CD4-positive, alpha-beta T cell treated with Interleukin-4 for 4 hours (primary cell): Measurements from ENCODE around the gene UBE2F.
"Not testable (repeated sequence)": the region's sequence is repeated elsewhere in the genome, so short reads cannot be mapped to it uniquely, and the experiment has no call there.

Experiments
- DNase-seq: peaks from one replicate; pipeline ENCODE4 v3.0.0-alpha.2; 2020

The UBE2F gene

GRCh38 chr2:238057696-238058575, 91.1 kb downstream of the UBE2F start:
- DNase-seq: not testable (repeated sequence)

GRCh38 chr2:238059505-238059904, 92.7 kb downstream of the UBE2F start:
- no peak for DNase-seq

- no peak for DNase-seq
These were observed 93.3 kb downstream of the UBE2F start for GRCh38 chr2:238060096-238060541.

- DNase-seq: peak; percentile 97
These were observed 93.9 kb downstream of the UBE2F start, which contains the start of gene SCLY for GRCh38 chr2:238060542-238061314. TSS of gene SCLY (plus strand) at chr2:238061001. CDS start at chr2:238061055, 54 bp downstream.

GRCh38 chr2:238061315-238062202, 94.7 kb downstream of the UBE2F start:
- DNase-seq: peak; percentile 25

- DNase-seq: no peak
These were observed 96.8 kb downstream of the UBE2F start for GRCh38 chr2:238063414-238064189.

- no peak for DNase-seq
These were observed 97.6 kb downstream of the UBE2F start for GRCh38 chr2:238064376-238064775.

- no peak for DNase-seq
These were observed 98.4 kb downstream of the UBE2F start for GRCh38 chr2:238065071-238065846.

GRCh38 chr2:238066218-238066617, 99.4 kb downstream of the UBE2F start:
- no peak for DNase-seq

- DNase-seq: not testable (repeated sequence)
These were observed 99.9 kb downstream of the UBE2F start for GRCh38 chr2:238066718-238067117.

GRCh38 chr2:238067939-238068338, 101.1 kb downstream of the UBE2F start:
- DNase-seq: no peak

GRCh38 chr2:238069021-238069709, 102.4 kb downstream of the UBE2F start:
- peak; percentile 43 for DNase-seq

- DNase-seq: no peak
These were observed 103.1 kb downstream of the UBE2F start for GRCh38 chr2:238069877-238070276.

GRCh38 chr2:238075397-238075796, 108.6 kb downstream of the UBE2F start:
- DNase-seq: no peak

- no peak for DNase-seq
These were observed 110.5 kb downstream of the UBE2F start for GRCh38 chr2:238077292-238077691.

GRCh38 chr2:238079874-238080327, 113.1 kb downstream of the UBE2F start:
- DNase-seq: no peak

GRCh38 chr2:238080518-238080917, 113.7 kb downstream of the UBE2F start:
- no peak for DNase-seq

GRCh38 chr2:238081150-238081549, 114.3 kb downstream of the UBE2F start:
- no peak for DNase-seq

GRCh38 chr2:238081561-238081960, 114.7 kb downstream of the UBE2F start:
- no peak for DNase-seq

- no peak for DNase-seq
These were observed 115.3 kb downstream of the UBE2F start for GRCh38 chr2:238082151-238082550.
